ENCODE results near the gene OGDHL. TPM values are rescaled to one million over a fixed set of nuclear protein-coding genes. Genes with fewer than 3 reads are reported as not detected.

OGDHL gene
- total and polyA plus RNA-seq, 9 of the 15 experiments (the other 6 are each of a cell fraction or from before 2014, with no cell fraction given), result 0.01 to 1.8 (median 0.91) TPM

DNA sequence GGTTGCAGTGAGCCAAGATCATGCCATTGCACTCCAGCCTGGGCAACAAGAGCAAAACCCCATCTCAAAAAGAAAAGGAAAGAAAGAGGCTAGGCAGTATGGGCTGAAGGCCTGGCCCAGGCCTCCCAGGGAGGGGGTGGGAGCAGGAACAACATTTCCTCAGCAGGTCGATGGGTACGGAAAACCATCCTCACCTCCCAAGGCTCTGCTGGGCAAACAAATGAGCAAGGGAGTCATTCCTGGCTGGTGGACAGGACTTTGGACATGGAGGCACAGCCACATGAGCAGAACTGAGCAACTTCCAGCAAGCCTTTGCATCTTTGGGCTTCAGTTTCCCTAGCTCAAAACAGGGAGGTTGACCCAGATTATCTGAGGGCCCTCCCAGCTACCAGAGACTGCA, 13.0 kb downstream of the OGDHL start (continued):
- TF ChIP-seq, protein P1, sequence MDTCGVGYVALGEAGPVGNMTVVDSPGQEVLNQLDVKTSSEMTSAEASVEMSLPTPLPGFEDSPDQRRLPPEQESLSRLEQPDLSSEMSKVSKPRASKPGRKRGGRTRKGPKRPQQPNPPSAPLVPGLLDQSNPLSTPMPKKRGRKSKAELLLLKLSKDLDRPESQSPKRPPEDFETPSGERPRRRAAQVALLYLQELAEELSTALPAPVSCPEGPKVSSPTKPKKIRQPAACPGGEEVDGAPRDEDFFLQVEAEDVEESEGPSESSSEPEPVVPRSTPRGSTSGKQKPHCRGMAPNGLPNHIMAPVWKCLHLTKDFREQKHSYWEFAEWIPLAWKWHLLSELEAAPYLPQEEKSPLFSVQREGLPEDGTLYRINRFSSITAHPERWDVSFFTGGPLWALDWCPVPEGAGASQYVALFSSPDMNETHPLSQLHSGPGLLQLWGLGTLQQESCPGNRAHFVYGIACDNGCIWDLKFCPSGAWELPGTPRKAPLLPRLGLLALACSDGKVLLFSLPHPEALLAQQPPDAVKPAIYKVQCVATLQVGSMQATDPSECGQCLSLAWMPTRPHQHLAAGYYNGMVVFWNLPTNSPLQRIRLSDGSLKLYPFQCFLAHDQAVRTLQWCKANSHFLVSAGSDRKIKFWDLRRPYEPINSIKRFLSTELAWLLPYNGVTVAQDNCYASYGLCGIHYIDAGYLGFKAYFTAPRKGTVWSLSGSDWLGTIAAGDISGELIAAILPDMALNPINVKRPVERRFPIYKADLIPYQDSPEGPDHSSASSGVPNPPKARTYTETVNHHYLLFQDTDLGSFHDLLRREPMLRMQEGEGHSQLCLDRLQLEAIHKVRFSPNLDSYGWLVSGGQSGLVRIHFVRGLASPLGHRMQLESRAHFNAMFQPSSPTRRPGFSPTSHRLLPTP (IDR thresholded peaks at IDR 0.05; ENCODE audit: borderline replicate concordance, extremely low read depth, insufficient read length), result no peak
- no peak for TF ChIP-seq PRPF4 (IDR thresholded peaks at IDR 0.05; ENCODE audit: insufficient read depth, low read depth, low read length, poor library complexity, severe bottlenecking)
- TF ChIP-seq TEAD2 (tag; IDR thresholded peaks at IDR 0.05), result no peak
- TF ChIP-seq ZNF584 (CRISPR knock-in tag; IDR thresholded peaks at IDR 0.05; ENCODE audit: low read depth), result no peak
- TF ChIP-seq CBX3 (IDR thresholded peaks at IDR 0.05; ENCODE audit: borderline replicate concordance in 1 of 2, low read length in 2 of 2), result no peak
- TF ChIP-seq, protein P2, sequence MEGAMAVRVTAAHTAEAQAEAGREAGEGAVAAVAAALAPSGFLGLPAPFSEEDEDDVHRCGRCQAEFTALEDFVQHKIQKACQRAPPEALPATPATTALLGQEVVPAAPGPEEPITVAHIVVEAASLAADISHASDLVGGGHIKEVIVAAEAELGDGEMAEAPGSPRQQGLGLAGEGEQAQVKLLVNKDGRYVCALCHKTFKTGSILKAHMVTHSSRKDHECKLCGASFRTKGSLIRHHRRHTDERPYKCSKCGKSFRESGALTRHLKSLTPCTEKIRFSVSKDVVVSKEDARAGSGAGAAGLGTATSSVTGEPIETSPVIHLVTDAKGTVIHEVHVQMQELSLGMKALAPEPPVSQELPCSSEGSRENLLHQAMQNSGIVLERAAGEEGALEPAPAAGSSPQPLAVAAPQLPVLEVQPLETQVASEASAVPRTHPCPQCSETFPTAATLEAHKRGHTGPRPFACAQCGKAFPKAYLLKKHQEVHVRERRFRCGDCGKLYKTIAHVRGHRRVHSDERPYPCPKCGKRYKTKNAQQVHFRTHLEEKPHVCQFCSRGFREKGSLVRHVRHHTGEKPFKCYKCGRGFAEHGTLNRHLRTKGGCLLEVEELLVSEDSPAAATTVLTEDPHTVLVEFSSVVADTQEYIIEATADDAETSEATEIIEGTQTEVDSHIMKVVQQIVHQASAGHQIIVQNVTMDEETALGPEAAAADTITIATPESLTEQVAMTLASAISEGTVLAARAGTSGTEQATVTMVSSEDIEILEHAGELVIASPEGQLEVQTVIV (CRISPR knock-in tag; IDR thresholded peaks at IDR 0.05; ENCODE audit: borderline replicate concordance), result no peak
- TF ChIP-seq, protein P3, sequence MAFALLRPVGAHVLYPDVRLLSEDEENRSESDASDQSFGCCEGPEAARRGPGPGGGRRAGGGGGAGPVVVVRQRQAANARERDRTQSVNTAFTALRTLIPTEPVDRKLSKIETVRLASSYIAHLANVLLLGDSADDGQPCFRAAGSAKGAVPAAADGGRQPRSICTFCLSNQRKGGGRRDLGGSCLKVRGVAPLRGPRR (CRISPR knock-in tag; IDR thresholded peaks at IDR 0.05), result no peak

Data from K562 (cell line).